K562 (cell line): ENCODE measurements around the gene ZCWPW1. TPM values are rescaled to one million over a fixed set of nuclear protein-coding genes. Genes with fewer than 3 reads are reported as not detected.

Source experiments
- BRCA1 ChIP-seq, 2 experiments: fragments of 450-650 bp in 1 of 2; sonication (generic) in 1 of 2; formaldehyde crosslinking in 1 of 2; IDR thresholded peaks; 2 replicates each; pipeline versions ENCODE4 v1.5.0 to v1.6.1; 2017 to 2020; ENCODE audit warnings: mild to moderate bottlenecking in 1 of 2, missing genetic modification reagents in 1 of 2
- ESRRB ChIP-seq: fragments of 250-450 bp; sonication (Bioruptor Pico); IDR thresholded peaks from 2 replicates; pipeline ENCODE4 v1.5.0; 2020; ENCODE audit warnings: mild to moderate bottlenecking, moderate library complexity, borderline replicate concordance
- FOXA3 ChIP-seq, 2 experiments: fragments of 450-650 bp in 1 of 2; sonication (generic) in 1 of 2; formaldehyde crosslinking; IDR thresholded peaks in 1 of 2; conservative IDR thresholded peaks in 1 of 2; 2 replicates each; pipeline versions ENCODE4 v1.4.0 to v1.8.0; 2020 to 2022; ENCODE audit warnings: mild to moderate bottlenecking in 2 of 2, missing genetic modification reagents in 1 of 2
- FOXK1 ChIP-seq: sonication (generic); formaldehyde crosslinking; IDR thresholded peaks from 2 replicates; pipeline ENCODE4 v1.8.0; 2022; ENCODE audit warnings: missing genetic modification reagents, mild to moderate bottlenecking, borderline replicate concordance
- OTX1 ChIP-seq: fragments of 450-650 bp; formaldehyde crosslinking; IDR thresholded peaks from 2 replicates; pipeline ENCODE4 v1.4.0; 2022; ENCODE audit warnings: mild to moderate bottlenecking
- PTTG1 ChIP-seq: fragments of 450-650 bp; IDR thresholded peaks from 2 replicates; pipeline ENCODE4 v1.6.1; 2016; ENCODE audit warnings: low read depth, mild to moderate bottlenecking, missing genetic modification characterization, missing compliant biosample characterization
- RBM34 ChIP-seq: fragments of 200-400 bp; formaldehyde crosslinking; IDR thresholded peaks from 2 replicates; pipeline ENCODE4 v1.6.1; 2018; ENCODE audit warnings: low read length, borderline replicate concordance; ENCODE audit not compliant: insufficient read depth
- SAFB2 ChIP-seq: fragments of 200-400 bp; formaldehyde crosslinking; IDR thresholded peaks from 2 replicates; pipeline ENCODE4 v1.6.1; 2018; ENCODE audit warnings: borderline replicate concordance, low read length, low read depth, moderate library complexity; ENCODE audit not compliant: severe bottlenecking
- SFPQ ChIP-seq: fragments of 200-400 bp; formaldehyde crosslinking; IDR thresholded peaks from 2 replicates; pipeline ENCODE4 v1.6.1; 2017; ENCODE audit warnings: mild to moderate bottlenecking, low read depth, low read length, moderate library complexity
- SIRT6 ChIP-seq: IDR thresholded peaks from one replicate; pipeline ENCODE4 v1.6.1; 2012; ENCODE audit warnings: low read depth, mild to moderate bottlenecking, control low read depth, inconsistent platforms, low read length, moderate library complexity
- SNIP1 ChIP-seq: fragments of 450-650 bp; IDR thresholded peaks from 2 replicates; pipeline ENCODE4 v1.7.1; 2017; ENCODE audit warnings: low read depth, mild to moderate bottlenecking
- THAP12 ChIP-seq: fragments of 250-450 bp; sonication (Bioruptor Pico); IDR thresholded peaks from 2 replicates; pipeline ENCODE4 v1.9.0; 2021; ENCODE audit warnings: mild to moderate bottlenecking, inconsistent platforms
- ZKSCAN8 ChIP-seq: fragments of 200-800 bp; sonication (Bioruptor generic); IDR thresholded peaks from 2 replicates; pipeline ENCODE4 v1.6.1; 2016; ENCODE audit warnings: missing genetic modification characterization, missing compliant biosample characterization
- ZNF589 ChIP-seq: fragments of 200-800 bp; sonication (Bioruptor generic); IDR thresholded peaks from 2 replicates; pipeline ENCODE4 v1.6.1; 2016; ENCODE audit warnings: low read depth, missing genetic modification characterization, missing compliant biosample characterization
- ZNF707 ChIP-seq: fragments of 250-450 bp; sonication (Bioruptor Pico); conservative IDR thresholded peaks from 2 replicates; pipeline ENCODE4 v1.8.0; 2022; ENCODE audit warnings: inconsistent platforms, mild to moderate bottlenecking, moderate library complexity
- polyA plus RNA-seq, 8 experiments: library from polyadenylated mRNA; depleted of rRNA in 4 of 8; stranded (reverse) in 5 of 8; unstranded in 3 of 8; fragments of >200 nt; fragmentation: Nextera tagmentation in 2 of 8; fragmentation: Illumina TruSeq in 1 of 8; extraction: Ambion mirVana in 2 of 8; extraction: Trizol in 1 of 8; gene quantifications; 2 replicates each; pipeline versions ENCODE4 v1.2.1 to v1.2.3, GENCODE V29; 2011 to 2014; ENCODE audit warnings: inconsistent platforms in 1 of 8, missing spikeins in 1 of 8
- total RNA-seq, 7 experiments: library from RNA; depleted of rRNA in 6 of 7; stranded (reverse); fragments of >200 nt in 6 of 7; fragmentation: Illumina TruSeq in 2 of 7; extraction: Trizol in 2 of 7; gene quantifications; 2 replicates each; pipeline versions ENCODE4 v1.2.1 to v1.2.3, GENCODE V29; 2011 to 2021; ENCODE audit warnings: low replicate concordance in 1 of 7

ZCWPW1 gene
- total and polyA plus RNA-seq, 9 of the 15 experiments (the other 6 are each of a cell fraction or from before 2014, with no cell fraction given): 0.18 to 1.7 (median 1.2) TPM

DNA sequence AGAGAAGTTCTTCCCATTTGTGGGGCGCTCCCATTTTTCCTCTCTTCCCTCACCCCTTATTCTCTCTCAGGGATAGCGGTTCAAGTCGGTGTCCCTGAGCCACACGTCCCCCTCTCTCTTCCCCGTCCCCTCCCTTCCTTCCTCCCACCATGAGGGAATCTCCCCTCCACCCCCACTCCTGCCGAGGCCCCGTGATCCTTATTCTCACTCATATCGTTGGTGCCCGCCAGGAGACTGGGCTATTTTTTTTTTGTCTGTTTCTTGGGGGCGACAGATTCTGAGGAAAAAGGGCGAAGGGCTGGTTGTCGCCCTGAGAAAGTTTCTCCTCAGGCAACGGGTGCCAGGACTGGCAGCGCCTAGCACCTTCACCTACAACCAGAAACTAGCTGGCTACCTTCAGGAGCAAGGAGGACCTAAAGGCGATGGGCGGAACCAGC is 723 bp downstream of the ZCWPW1 start (continued):
- TF ChIP-seq THAP12 (CRISPR knock-in tag) (no peak), SFPQ (no peak), ZNF707 (CRISPR knock-in tag) (no peak), BRCA1 (IDR thresholded peaks at IDR 0.05) (no peak), BRCA1 (CRISPR knock-in tag; IDR thresholded peaks at IDR 0.05) (no peak; the same call in 1 of the 2 replicates), RBM34 (no peak), FOXA3 (CRISPR knock-in tag; conservative IDR thresholded peaks at IDR 0.05 in 1 of 2, IDR thresholded peaks at IDR 0.05 in 1 of 2) (no peak), ESRRB (CRISPR knock-in tag) (no peak), FOXK1 (CRISPR knock-in tag) (no peak; the same call in 1 of the 2 replicates), PTTG1 (tag) (no peak), ZNF589 (CRISPR knock-in tag) (no peak), SNIP1 (no peak), SIRT6 (no peak), SAFB2 (no peak), ZKSCAN8 (no peak), OTX1 (no peak)
